H1 (cell line): ENCODE data around the gene RASL10A. TPM values are rescaled to one million over a fixed set of nuclear protein-coding genes. Genes with fewer than 3 reads are reported as not detected.

Experiments
- EGR1 ChIP-seq: IDR thresholded peaks from 2 replicates; pipeline ENCODE4 v1.6.1; 2011; ENCODE audit warnings: low read depth, low read length, borderline replicate concordance
- RBBP5 ChIP-seq: IDR thresholded peaks from 2 replicates; pipeline ENCODE4 v1.7.1; 2012; ENCODE audit warnings: low read depth, mild to moderate bottlenecking, inconsistent platforms, low read length, moderate library complexity, borderline replicate concordance
- SRF ChIP-seq: IDR thresholded peaks from 2 replicates; pipeline ENCODE4 v1.6.1; 2011; ENCODE audit warnings: mild to moderate bottlenecking, low read depth, low read length, moderate library complexity
- polyA plus RNA-seq, 7 experiments: library from polyadenylated mRNA; depleted of rRNA in 3 of 7; stranded (reverse) in 5 of 7; unstranded in 2 of 7; fragments of >200 nt in 5 of 7; fragments of 200-250 nt in 2 of 7; gene quantifications; 1 replicate in 5 of 7; 2 replicates in 1 of 7; 4 replicates in 1 of 7; pipeline versions ENCODE4 v1.2.1 to v1.2.3, GENCODE V29; 2011 to 2013; ENCODE audit warnings: missing spikeins in 2 of 7, mixed read lengths in 2 of 7
- total RNA-seq: library from RNA; stranded (reverse); fragmentation: NEBNext Ultra II Directional; extraction: Animal tissue kit (Norgen Biotek cat#: 25700); gene quantifications from 2 replicates; pipeline ENCODE4 v1.2.1, GENCODE V29; 2021

The RASL10A gene
- total and polyA plus RNA-seq, 2 of the 8 experiments (the other 6 are each of a cell fraction or from before 2014, with no cell fraction given), result 1.1 to 1.5 TPM

- no peak for TF ChIP-seq RBBP5
- TF ChIP-seq SRF, result no peak
- no peak for TF ChIP-seq EGR1
These were observed 15.7 kb upstream of the RASL10A start (continued) for GRCh38 chr22:29331213-29331612.
